Stimulated activated CD8-positive, alpha-beta memory T cell treated with anti-CD3 and anti-CD28 coated beads, Interleukin-15, amount 100 ng/mL, for 4 hours (primary cell): ENCODE data around the gene FREM2.

Experiments used
- DNase-seq, 2 donors: peaks; one replicate each; pipeline ENCODE4 v3.0.0-alpha.2; 2020; ENCODE audit warnings: low read depth in 2 of 2

The FREM2 gene

DNA sequence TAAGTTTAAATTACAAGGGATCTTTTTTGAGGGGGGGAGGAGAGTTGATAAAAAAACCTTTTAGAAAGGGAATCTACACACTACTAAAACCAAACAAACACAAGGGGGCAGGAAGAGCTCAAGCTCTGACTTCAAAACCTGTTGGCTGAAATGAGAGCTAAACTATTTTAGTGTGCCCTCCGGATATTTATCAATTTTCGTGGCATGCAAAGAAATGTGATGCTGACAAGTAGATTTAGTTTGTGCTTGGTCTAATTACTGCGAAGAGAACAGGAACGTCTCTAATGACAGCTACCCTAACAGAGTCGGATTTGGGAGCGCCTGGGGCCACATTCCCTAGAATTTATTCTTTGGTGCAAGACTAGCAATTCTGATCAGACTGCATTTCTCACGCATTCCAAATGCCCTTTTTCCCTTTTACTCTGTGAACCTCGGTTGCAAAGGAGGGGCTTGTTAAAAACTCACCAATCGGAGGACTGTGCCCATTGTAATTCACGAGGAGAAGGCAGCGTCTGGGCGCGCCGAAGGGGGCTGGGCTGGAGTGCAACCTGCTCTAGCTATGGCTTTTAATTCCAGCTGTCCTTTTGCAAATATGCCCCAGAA lies 802 bp upstream of the FREM2 start:
- DNase-seq, result no peak

DNA sequence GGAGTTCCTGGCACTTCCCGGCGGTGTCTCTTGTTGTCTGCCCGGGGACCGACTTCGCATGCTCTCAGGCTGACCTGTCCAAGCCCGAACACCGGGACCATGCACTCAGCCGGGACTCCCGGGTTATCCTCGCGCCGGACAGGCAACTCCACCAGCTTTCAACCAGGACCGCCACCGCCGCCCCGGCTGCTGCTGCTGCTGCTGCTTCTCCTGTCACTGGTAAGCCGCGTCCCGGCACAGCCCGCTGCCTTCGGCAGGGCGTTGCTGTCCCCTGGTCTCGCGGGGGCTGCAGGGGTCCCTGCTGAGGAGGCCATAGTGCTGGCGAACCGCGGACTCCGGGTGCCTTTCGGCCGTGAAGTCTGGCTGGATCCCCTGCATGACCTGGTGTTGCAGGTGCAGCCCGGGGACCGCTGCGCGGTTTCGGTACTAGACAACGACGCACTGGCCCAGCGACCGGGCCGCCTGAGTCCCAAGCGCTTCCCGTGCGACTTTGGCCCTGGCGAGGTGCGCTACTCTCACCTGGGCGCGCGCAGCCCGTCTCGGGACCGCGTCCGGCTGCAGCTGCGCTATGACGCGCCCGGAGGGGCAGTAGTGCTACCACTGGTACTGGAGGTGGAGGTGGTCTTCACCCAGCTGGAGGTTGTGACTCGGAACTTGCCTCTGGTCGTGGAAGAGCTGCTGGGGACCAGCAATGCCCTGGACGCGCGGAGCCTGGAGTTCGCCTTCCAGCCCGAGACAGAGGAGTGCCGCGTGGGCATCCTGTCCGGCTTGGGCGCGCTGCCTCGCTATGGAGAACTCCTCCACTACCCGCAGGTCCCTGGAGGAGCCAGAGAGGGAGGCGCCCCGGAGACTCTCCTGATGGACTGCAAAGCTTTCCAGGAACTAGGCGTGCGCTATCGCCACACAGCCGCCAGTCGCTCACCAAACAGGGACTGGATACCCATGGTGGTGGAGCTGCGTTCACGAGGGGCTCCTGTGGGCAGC lies 661 bp downstream of the FREM2 start:
- no peak for DNase-seq

DNA sequence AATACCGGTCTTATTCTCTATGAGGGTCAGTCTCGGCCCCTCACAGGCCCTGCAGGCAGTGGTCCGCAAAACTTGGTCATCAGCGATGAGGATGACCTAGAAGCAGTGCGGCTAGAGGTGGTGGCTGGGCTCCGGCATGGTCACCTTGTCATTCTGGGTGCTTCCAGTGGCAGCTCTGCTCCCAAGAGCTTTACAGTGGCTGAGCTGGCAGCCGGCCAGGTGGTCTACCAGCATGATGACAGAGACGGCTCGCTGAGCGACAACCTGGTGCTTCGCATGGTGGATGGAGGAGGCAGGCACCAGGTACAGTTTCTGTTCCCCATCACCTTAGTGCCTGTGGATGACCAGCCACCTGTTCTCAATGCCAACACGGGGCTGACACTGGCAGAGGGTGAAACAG lies 1.8 kb downstream of the FREM2 start:
- DNase-seq, result no peak

DNA sequence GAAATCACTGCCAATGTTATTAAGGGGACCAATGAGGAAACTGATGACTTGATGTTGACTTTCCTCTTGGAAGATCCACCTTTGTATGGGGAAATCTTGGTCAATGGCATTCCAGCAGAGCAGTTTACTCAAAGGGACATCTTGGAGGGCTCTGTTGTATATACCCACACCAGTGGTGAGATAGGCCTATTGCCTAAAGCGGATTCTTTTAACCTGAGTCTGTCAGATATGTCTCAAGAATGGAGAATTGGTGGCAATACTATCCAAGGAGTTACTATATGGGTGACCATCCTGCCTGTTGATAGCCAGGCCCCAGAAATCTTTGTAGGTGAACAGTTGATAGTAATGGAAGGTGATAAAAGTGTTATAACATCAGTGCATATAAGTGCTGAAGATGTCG lies 3.4 kb downstream of the FREM2 start:
- no peak for DNase-seq

DNA sequence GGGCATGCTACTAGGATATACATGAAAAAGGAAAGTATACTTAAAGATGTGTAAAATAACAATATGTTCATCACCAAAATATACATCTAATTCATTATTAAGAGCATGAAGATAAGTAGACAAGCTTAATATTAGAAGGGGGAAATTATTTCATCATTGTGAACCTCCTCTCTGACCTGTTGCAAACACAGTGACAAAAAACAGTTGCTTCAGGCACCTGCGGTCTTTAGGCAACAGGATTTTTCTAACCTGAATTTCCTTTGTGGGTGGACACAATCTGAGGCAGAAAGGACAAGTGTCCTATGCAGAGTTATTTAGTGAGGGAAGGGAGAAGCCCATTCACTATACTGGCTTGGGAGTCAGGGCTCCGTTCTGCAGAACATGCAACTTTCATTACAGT lies 6.3 kb downstream of the FREM2 start:
- no peak for DNase-seq

DNA sequence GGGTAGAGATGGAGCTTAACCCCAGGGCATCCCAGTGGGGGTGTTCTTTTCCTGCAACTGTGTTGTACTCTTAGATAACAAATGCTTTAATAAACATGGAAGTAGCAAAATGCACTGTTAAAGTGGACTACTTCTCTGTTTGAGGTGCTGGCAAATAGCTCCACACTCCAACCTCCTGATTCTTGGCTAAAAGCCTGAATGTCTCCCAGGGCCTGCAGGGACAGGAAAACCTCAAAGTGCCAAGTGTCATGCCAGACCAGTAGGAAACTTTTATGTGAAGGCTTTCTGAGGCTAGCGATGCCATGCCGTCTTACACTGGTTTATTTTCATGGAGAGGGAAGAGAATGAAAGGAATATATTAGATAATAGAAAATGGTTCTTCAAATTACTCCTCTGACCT lies 6.8 kb downstream of the FREM2 start:
- no peak for DNase-seq

DNA sequence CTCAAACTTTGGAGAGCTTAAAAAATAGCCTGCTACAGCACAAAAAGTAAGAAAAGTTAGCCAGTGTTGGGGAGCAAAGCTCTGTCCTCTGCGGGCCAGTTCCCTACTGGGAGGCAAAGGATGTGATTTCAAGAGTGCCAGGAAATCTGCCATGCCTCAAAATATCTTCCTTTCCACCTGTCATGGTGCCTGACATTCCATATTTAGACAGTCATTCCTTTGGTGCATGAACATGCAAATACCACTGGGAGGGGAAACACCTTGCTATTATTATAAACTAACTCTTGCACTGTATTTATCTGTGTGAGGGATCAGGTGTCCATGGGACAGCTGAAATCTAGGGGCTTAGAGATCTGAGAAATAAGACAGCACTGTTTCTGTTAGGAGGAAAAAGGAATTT lies 10.3 kb downstream of the FREM2 start:
- DNase-seq, result no peak

DNA sequence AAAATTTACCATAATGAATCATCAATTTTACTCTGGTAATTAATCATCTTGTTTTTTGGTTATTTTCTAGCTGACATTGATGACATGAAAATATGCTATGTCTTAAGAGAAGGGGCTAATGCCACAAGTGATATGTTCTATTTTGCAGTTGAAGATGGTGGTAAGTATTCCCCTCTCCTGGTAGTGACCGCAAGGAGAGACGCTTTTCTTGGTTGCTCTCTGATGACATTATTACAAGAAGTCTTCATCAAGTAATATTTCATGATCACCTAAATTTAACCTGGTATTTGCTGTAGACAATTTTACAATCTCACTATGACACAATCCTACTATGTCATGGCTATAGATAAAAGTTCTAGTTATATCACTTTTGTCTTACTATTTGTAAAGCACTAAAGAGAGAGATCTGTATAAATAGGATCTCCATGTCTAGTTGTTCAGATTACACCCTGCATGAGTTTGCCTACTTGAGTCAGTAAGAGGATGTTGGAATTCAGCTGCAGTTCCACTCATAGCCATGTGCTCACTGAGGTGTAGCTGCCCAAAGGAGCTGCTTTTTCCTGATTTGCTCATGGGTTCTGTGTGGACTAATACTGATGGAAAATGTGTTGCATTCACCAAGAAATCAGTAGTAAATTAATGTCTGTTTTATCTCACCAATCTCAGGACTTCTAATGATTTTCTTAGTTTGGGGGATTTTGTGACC lies 10.9 kb downstream of the FREM2 start:
- no peak for DNase-seq

DNA sequence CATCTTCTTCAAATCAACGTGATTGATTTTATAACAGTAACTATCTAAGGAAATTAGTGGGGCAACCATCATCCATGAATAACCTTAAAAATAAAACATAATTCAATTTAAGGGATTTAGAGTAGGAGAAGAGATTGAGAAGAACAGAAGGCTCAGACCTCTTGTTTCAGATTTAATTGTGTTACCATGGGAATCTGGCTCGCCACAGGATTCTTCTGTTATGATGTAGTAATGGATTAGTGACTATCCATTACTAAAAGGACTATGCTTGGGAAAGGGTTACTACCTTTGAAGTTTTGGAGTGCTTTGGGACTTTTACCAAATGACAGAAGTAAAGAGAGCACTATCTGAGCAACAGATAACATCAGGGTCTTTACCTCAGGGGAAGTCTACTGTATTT lies 13.2 kb downstream of the FREM2 start:
- no peak for DNase-seq

DNA sequence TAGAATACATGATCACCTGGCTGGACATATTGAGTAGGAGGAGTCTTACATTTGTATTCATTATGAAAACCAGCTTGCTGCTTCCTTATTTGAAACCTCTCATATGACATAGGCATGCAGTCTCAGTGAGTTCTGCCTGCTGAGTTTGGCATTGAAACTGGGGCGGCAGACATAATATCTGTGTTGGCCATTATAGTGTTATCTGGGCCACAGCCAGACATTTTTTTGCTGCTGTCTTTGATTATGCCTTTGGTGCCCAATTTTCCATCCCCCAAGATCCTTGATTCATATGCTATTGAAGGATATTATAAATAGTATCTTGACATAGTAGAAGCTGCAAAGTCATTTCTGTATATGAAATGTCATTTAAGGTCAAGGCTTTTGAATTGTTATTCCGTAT lies 15.8 kb downstream of the FREM2 start:
- no peak for DNase-seq

DNA sequence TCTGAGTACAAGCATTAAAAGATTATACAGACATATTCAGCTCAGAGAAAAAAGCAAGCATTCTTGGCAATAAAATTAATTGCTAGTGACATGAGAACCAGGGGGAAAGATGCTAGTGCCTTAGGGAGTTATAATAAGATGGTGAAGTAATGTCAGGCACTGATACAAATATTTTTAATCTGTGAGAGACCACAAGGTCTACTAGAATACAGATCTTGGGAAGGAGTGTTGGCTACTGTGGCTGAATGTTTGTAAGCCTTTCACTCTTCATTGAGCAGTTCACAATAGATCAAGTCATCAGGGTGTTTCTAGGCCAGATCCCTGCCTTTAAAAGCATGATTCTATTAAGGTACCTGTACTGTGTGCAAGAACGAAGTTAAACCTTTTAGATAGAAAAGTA lies 16.4 kb downstream of the FREM2 start:
- no peak for DNase-seq

DNA sequence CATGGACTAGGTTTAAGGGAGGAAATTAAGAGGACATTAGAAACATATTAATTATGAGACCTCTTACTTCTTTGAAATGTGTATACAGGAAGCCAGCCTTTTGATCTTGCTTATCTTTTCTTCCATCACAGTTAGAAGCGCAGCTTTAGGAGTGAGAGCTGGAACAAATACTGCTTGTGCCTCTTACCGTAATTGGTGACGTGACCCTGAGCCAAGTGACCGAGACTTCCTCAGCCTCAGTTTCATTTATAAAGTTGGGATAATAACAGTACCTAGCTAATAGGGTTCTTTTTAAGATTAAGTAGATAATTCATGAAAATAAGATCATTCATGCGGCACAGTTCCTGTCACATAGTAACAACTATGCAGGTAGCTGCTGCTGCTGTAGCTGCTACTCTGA lies 18.5 kb downstream of the FREM2 start:
- no peak for DNase-seq

DNA sequence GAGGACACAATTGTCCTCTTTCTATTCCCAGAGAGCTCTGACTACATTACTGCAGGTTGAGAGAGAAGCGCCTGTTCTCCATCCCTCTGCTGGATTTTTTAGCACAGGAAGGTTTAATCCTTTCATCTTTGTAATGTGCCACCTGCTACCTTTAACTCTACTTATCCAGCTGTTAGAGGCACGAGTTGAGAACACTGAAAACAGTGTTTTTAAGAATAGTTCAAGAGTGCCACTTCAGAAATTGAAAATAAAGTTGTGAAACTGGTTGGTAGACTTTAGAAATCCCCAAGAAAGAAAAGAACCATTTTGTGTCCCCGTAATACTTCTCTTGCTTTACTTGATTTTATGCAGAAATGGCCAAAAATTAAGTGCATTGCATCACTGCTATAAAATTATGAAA lies 20.6 kb downstream of the FREM2 start:
- no peak for DNase-seq

DNA sequence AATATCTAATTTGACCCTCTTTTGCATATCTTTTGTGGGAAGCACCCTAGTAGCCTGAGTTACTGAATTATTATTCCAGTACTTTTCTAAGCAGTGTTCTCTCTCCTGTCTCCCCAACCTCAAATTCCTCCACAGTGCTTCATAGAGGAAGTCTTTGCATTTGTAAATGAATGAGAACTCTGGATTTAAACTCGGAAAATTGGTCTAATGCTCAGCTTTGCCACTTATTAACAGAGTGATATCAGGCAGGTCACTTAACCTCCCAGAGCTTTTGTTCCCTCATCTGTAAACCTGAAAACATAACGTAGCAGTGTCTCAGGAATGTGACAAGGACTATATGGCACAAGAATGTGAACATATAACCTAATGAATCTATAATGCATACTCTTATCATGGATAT lies 26.2 kb downstream of the FREM2 start:
- DNase-seq, result no peak

DNA sequence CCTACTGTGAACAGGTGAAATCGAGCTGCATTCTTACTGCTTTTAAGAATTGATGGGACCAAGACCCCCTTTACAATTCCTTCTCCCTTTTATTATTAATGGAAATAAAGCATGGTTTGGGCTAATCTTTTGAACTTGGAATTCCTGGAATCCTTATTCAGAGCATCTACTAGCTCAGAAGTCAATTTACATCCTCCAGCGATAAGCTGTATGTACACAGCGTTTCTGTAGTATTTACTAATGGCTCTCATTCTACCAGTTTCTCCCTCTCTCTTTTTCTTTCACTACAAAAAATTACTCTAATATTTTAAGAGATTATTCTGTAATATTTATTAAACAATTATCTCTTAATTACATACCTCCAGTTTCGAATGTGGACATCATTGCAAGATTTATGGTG lies 31.5 kb downstream of the FREM2 start:
- DNase-seq, result no peak

DNA sequence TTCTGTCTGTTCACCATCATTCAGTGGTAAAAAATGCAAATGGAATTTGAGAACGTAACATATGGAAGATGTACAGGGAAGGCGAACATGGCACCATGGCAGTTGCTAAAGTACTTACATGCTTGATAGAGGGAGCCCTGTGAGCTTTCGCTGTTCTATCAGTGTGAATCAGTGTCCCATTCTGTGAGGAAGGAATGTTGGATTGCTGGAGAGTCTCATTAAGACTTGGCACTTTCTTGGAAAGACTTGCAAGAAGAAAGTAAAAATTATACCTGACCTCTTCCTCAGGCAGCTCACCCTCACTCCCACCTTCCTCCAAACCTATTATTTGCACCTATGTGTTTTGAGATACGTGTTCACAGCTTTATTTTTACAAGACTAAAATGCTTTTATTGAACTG lies 43.5 kb downstream of the FREM2 start:
- DNase-seq, result no peak

DNA sequence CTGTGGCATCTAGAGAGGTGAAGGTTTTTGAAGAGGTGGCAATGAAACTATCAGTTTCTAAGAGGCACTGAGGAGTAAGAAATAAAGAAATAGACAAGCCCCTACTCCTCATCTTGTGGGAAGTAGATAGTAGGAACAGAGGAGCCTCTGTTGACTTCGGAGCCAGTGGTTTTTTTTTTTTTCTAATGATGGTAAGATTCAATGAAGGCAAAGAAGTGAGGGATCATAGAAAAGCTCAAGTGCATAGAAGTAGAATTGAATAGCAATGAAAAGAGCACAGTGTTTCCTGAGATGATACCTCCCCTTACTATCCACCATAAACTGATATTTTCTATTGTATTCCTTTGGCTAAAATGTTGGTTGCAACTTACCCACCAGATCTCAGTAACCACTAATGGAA lies 46.3 kb downstream of the FREM2 start:
- DNase-seq, result no peak

DNA sequence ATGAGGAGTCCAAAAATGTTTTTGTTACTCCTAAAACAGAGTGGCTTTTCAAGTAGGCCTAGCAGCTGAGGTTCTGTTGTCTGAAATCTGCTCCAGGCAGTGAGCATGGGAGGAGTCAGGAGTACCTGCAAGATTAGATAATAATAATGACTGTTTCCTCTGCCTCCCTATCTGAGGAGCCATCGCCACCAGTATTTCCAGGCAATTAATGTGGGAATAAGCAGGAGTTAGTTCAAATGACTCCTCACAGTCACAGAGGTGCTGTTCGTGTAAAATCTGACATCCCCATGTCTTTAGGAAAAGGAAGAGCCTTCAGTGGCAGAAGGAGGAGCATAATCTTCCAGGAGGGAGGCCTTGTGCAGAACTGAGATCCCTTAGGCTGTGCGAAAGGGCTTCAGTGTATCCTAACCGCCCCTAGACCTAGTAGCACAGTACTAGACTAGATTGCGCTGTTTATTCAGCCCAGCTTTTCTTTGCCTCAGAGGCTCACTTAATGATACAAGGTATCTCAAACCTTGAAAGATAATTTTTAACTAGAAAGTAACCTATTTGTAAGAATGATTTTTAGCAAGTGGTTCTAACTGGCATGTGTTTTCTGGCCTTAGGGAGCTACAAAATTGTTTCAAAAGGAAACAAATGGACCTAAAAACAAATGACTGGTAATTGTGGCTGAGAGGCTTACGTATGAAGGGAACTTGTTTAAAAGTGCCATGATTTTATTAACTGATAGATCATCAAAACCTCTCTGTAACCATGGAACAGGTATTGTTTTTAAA lies 49.0 kb downstream of the FREM2 start:
- DNase-seq, result no peak

DNA sequence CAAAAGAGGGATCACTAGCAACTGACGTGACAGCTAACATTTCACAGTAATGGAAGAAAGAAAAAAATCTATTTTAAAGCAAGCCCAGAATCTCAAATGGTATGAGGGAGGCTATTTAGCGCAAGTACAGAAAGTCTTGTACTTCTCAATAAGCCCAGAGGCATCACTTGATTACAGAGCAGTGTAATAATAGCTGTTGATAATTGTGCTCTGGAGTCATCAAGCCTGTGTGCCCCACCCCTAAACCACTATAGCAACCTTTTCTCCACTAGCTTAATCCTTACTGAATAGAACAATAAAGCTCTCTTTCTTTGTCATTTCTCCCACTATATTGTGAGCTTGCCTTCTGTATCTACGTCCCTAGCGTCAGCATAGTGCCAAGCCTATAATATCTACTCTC lies 56.6 kb downstream of the FREM2 start:
- no peak for DNase-seq

DNA sequence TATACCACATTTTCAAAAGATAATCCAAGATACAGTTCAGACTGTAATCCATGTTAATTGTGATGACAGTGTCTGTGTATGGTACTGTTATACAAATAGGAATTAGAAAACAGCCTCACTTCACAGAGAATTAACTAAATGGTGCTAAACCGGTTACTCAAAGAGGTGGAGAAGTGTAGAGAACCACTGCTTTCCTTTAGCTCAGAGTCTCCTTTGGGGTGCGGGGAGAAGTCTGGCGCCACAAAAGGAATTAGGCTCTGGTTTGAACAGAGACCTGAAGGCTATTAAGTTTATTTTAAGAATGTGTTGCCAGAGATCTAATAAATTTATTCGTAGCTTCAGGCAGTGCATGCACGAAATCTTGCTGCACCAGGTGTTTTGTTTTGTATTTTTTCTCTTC lies 65.8 kb downstream of the FREM2 start:
- no peak for DNase-seq

DNA sequence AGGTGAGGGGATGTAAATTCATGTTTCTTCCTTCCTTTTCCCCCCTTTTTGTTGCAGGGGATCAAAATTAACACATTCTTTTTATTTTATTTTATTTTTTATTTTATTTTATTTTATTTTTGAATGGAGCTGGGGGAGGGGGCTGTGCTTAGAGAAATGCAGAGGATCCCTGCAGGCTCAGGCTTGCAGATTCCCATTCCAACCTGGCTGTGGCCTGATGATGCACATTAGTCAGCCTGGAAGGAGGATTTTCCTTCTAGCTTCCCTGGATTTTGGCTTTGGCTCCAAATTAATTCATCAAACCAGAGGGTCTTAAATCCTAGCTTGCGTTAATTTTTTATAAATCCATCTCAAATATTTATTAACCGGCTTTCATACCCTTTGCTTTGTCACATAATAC lies 67.0 kb downstream of the FREM2 start:
- DNase-seq, result no peak

DNA sequence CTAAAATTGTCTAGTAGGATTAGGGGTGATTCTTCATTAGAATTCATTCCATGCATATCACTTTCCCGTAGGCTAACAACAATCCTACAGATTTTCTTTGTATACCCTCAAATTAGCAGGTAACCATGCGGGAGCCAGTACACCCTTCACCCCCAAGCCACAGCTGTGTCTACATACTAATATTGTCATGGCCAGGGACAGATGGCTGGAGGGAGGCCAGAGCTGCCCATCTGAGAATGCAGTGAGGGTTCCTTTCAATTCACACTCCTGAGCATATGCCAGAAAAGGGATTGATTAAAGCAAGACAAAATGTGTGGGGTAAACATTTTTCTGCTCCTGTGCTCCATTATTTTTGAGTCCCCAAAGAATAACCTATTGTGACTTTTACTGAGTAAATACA lies 68.9 kb downstream of the FREM2 start:
- DNase-seq, result no peak
